Stimulated activated CD8-positive, alpha-beta memory T cell treated with anti-CD3 and anti-CD28 coated beads, Interleukin-2, amount 100 ng/mL, for 48 hours (primary cell): ENCODE data around the gene TMEM14B.
"Not testable (repeated sequence)": the region's sequence is repeated elsewhere in the genome, so short reads cannot be mapped to it uniquely, and the experiment has no call there.

Experiments used
- DNase-seq, 2 donors: peaks; one replicate each; pipeline ENCODE4 v3.0.0-alpha.2; 2020; ENCODE audit warnings: low read depth in 2 of 2

The TMEM14B gene

DNA sequence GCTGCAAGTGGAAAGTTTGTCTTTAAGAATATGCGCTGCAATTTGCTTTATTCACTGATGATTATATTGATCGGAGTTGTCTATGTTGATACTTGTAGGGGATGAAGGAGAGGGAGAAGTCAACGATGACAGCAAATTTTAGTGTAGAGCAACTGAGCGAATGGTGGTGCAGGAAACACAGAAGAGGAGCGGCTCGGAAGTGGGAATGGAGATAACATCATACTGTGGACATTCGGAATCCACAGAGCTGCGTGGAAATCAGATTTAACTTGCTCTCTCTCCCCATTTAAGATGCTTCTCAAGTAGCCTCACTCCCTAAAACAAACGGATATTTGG, 722 bp upstream of the TMEM14B start:
- no peak for DNase-seq

DNA sequence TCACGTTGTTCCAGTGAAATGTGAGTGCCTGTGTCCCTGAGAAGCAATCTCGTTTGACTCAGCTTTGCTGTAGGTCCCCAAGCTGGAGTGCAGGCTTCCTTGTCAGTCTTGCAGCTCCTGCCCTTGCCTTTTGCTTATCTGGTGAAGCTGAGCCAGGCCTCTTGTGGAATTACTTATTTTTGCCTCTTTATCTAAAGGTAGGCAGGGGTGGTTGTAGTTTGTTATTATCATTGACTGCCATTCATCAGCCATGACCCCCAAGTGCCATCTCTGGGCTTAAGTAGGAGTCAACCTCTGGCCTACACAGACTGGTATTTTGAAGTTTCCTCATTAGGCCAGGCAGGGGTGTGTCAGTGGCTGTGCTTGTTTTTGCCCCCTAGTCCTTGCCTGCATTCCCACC, 2.1 kb downstream of the TMEM14B start:
- DNase-seq: no peak

DNA sequence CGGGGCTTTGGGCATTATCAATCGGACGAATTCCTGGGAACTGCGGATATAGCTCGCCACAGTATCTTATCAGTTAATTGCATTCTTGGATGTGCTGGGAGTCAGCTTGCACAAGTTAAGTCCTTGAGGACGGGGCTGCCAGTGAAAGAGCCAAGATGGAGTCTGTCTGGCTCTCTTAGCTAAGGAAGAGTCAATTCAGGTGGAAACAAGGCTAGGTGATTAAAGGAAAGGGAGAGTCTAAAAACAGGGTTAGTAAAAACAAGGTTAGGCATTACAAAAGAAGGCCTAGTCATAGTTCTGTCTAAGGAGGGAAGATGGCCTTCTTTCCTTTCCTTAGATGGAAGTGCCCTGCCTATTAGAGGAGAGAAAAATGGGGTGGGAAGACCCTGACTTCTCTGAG, 3.0 kb downstream of the TMEM14B start:
- DNase-seq: not testable (repeated sequence)

DNA sequence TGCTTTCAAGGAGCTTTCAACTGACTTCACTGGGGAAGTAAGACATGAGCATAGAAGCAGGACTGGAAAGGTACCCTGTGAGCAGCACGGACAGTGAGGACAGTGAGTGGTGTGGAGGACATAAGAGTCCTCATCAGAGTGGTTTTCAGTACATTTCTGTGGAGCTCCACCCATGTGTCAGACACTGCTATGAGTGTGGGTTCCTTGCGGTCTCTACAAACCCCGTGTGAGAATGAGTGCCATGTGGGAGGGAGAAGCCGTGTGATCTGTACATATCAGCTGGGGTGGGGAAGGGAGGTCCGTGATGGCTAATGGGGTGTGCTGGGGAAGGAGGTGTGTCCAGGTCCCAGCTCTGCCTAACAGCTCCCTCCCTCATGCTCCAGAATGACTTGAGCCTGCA, 4.2 kb downstream of the TMEM14B start:
- DNase-seq: not testable (repeated sequence)

DNA sequence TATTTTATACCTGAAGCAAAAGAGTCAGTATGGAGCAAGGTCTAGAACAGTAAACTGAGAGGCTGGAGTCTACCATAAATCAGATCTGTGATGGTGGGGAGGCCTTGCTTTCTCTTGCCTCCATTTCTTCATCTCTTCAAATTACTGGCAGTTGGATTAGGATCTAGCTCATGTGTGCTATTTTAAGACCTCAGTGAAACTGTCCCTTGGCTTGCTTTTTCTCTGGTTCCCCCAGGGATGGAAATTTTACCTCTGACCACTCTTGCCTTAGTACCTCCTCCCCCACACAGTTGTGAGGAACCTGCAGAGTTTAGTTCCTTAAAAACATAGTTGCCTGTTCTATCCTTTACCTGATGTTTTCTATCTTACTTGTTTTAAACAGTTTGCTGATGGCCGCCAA, 8.5 kb downstream of the TMEM14B start:
- no peak for DNase-seq

DNA sequence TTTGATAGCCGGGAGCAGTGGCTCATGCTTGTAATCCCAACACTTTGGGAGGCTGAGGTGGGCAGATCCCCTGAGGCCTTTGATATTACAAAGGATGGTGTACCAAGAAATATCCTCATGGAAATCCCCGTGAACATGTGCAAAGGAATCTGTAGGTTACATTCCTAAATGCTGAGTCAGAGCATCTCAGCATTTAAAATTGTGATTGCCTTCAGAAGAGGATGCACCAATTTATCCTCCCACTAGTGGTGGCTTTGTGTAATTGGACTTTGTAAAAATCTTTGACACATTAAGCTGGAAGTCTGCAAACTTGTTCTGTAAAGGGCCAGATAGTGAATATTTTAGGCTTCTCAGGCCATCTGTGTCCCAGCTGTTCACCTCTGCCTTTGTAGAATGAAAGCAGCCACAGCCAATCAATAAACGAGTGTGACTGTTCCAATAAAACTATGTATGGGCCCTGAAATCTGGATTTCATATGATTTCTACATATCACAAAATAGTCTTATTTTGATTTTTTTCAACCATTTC, 11.8 kb downstream of the TMEM14B start:
- no peak for DNase-seq

DNA sequence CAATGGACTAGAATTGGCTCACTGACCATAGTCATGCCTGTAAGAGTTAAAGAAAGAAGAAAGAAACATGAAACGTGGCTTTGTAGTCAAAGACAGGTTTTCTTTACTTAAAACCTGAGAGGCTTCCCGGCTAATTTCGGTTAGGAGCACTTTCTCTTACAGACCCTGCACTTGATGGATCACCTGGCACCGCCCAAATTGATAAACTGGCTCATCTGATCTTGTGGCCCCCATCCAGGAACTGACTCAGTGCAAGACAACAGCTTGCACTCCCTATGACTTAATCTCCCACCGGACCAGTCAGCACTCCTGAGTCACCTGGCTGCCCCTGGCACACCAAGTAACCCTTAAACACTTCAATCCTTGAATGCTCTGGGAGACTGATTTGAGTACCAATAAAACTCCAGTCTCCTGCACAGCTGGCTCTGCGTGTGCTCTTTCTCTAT, 12.3 kb downstream of the TMEM14B start:
- no peak for DNase-seq

DNA sequence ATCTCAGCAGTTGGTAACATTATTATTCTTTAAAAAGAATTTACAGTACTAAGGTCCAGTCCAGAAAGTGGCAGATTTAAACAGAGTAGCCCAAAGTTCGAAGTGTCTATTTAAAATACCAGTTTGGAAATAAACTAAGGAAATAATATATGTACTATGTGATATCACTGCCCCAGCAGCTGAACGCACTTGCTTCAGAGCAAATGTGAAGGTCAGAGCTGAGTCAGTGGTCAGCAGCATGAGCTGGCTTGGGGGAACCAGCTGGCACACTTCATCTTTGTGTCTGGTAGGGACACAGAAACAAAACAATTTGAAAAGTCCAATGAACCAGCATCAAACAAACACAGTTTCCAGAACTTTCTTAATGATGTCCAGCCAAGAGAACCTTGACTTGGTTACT, 15.4 kb downstream of the TMEM14B start:
- no peak for DNase-seq

DNA sequence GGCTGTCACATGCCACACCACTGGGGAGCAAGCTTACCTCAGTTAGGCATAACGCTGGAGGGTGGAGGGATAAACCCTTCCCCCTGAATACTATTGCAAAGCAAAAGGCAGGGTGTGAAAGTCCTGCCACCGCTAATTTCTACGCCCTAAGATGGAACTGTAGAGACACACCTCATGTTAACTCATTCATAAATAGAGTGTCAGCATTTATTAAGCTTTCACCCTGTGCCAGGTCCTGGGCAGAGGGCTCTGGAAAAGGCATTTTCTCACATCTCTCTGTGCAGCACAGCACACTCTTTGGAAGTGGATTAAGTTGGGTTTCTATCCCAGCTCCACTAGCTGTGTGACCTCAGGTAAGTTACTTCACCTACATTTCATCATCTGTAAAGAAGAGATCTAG, 21.8 kb downstream of the TMEM14B start:
- DNase-seq: no peak

DNA sequence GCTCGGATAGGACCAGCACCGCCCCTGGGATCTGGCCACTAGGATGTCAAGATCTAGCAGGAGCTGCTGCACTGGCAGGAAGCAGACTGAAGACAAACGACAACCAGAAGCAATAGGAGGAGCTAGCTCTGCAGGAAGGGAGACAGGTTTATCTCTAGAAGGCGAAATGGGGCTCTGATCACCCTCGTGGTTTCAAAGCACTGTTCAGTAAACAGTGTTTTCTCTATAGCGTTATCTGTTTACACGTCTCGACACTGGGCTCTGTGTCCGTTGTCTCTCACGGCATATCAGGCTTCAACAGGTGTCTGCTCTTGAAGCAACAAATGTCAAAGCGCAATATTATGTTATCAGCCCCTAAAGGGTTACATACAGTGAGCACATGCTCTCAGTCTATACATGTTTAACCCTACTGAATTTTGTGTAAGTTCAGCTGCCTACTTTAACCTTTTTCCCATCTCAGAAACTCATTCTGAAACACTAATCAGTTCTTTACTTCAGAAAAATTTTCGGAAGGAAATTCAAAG, 23.8 kb downstream of the TMEM14B start:
- no peak for DNase-seq

DNA sequence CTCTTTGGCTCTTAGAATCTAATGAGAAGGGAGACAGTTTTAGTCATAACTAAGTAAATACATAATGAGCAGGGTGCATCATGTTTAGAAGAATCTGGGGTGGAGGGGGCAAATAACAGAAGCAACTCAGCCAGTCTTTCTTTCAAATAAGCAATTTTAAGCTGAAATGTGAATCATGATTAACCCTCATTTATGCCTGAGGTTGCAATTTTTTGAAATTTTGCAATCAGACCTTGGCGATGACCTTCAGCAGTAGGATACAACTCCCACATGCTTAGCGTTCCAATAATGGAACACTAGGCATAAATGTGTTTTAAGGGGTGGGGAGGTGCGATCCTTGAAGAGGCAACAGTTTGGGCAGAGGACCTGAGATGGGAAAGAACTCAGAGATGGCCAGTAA, 30.6 kb downstream of the TMEM14B start:
- no peak for DNase-seq

DNA sequence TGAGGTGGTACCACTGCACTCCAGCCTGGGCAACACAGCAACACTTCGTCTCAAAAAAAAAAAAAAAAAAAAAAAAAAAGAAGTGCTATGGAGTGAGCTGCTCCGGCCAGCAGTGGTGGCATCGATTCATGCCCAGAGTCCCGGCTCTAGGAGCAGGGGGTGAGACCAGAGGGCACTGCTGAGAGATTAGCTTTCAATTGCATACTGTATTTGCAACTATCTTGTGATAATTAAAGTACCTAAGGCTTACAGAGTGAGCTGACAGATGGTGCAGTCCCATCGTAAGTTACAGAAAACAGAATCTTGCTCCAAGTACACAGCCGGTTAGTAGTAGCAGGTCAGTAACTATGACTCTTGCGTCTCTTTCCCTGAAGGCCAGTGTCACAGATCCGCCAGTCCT, 31.5 kb downstream of the TMEM14B start:
- no peak for DNase-seq

DNA sequence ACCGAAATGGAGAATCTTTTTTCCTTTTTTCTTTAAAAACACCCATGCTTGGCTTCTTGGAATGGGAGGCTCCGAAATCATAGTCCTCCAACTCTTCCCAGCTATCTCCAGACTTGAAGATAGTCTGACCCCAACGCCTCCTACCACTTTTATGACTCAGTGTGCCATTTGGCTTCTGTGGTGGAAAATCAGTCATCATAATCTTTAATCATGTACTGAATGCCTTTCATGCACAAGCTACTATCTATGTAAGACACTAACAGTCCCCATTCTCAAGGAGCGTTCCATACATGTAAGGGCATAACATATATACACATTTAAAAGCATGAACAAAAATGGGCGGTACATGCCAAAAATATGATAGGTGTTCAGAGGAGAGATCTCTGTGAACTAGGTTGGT, 44.1 kb downstream of the TMEM14B start:
- no peak for DNase-seq

DNA sequence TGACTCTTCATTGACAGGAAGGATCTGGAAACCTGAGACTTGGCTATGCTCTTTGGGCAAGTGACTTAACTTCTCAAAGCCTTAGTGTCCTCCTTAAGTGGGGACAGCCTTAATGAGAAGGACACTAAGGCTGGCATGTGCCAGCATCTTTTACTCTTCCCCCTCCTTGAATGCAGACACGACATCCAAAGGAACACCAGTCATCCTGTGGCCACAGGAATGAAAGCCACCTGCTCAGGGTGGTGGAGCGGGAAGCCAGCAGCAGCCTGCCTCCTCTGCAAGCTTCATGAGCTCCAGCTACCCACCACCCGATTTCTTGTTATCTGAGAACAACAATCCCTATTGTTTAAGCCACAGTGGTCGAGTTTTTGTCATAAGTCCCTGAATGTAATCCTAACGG, 44.5 kb downstream of the TMEM14B start:
- DNase-seq: no peak

DNA sequence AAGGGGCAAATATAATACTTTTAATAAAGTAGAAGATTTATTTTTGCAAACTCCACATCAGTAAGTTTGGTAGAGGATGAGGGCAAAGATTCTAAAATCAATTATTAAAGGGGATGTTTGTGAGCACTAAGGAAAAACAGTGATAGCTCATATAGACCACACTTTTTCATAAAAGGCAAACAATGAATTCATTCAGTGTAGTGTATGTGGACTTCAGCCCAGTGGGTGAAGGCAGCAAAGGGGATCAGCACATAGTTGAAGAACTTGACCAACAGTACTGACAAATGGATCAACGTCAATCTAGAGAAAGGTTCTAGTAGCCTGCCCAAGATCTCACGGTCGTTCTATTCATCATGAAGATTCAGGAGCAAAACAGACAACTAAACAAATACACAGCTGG, 45.4 kb downstream of the TMEM14B start:
- no peak for DNase-seq

DNA sequence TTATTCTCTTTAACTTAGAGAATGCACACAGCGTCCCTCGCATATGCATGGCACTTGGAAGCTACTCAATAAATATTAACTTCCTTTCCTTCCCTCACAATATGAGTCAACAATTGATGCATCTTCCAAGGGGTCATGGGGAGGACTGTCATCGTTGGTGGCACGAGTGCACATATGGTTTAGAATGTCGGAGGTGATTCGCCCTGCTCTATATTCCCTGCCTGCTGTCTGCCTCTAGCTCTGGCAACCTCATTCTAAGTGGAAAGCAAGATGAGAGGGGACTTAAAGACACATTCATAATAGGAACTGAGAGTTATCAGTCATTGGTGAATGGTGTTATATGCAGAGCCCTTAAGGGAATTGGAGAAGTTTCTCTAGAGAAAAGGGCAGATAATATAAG, 46.1 kb downstream of the TMEM14B start:
- no peak for DNase-seq

DNA sequence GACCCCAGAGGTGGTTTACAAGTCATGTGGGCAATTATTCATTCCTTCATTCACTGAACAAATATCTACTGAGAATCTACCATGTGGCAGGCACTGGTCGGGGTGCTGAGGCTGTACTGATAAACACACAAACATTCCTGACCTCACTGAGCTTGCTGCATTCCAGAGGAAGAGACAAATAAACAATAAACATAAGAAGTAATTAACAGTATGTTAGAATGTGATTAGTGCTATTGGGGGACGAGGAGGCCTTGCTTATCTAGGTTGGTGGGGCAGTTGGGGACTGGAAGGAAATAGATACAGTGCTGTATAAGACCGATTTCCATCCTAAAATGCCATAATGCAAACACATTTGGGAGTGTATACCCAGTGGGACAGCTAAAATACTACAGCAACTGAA, 46.6 kb downstream of the TMEM14B start:
- no peak for DNase-seq

DNA sequence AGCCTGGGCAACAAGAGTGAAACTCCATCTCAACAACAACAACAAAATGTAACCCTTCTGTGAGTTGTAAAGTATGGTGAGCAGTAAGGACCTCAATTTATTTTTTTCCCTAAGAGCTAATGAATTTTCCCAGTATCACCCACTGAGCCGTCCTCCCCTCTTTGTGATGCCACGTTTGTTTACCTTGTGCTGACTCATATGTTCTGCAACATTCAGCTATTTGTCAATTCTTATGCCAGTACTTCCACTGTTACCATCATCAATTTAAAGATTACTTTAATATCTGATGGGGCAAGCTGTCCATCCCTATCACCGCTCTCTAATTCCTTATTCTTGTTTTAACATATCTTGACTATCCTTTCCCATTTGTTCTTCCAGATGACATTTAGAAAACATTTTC, 53.2 kb downstream of the TMEM14B start:
- DNase-seq: no peak

DNA sequence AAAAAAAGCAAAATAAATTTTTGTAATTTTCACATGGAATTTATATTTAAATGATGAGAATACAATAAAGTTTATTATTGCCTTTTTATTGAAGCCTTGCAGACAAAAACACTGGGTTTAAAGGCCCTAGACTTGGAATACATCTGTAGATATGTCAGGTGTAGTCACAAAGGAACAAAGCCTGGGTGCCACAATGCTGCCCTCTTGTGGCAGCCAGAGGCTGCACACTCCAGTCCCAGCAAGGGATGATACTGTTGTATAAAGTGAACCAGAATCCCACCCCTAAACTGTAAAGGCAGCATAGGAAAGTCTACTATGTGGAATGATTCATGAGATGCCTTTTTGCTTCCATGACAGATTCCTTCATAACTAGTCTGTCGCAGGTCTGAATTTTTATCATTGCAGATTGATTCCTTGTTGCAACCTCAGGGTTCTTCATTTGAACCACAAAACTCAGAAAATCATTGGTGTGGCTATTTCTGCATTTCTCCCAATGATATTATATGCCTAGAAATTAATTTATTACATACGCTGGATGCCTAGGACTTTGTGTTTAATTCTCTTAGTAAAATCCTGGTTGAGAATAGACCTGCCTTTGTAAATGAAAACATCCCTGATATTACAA, 53.7 kb downstream of the TMEM14B start:
- DNase-seq: peak; percentile 22 to 28
